Brain pericyte (primary cell): ENCODE data around the gene VPS9D1.
"Not testable (repeated sequence)": the region's sequence is repeated elsewhere in the genome, so short reads cannot be mapped to it uniquely, and the experiment has no call there.

ENCODE experiments used
- DNase-seq: peaks from one replicate; pipeline ENCODE4 v3.0.0-alpha.2; 2012; ENCODE audit warnings: low read depth, low spot score

The VPS9D1 gene

GRCh38 chr16:89664238-89664637, 56.5 kb downstream of the VPS9D1 start:
- DNase-seq, result not testable (repeated sequence)

GRCh38 chr16:89661215-89661614, 59.5 kb downstream of the VPS9D1 start:
- DNase-seq, result no peak

- DNase-seq, result no peak
These were observed 60.6 kb downstream of the VPS9D1 start for GRCh38 chr16:89660146-89660545.

GRCh38 chr16:89658221-89658879, 62.3 kb downstream of the VPS9D1 start:
- DNase-seq, result no peak

- DNase-seq, result peak; percentile 65
These were observed 63.1 kb downstream of the VPS9D1 start, which contains the start of the genes CHMP1A and SPATA33 for GRCh38 chr16:89657442-89658220. Gene CHMP1A (minus strand): TSS chr16:89657708. CDS start chr16:89657588, 120 bp downstream. Gene SPATA33 (plus strand): TSS chr16:89657836. CDS start chr16:89657912, 76 bp downstream.
